Mesodermal cell (in vitro differentiated cells): ENCODE measurements around the gene CCDC81. TPM values are rescaled to one million over a fixed set of nuclear protein-coding genes. Genes with fewer than 3 reads are reported as not detected.
"Not testable (repeated sequence)": the region's sequence is repeated elsewhere in the genome, so short reads cannot be mapped to it uniquely, and the experiment has no call there.

Source experiments
- H3K27ac ChIP-seq: 2 replicates; pipeline ENCODE4 v1.7.0; 2013; ENCODE audit warnings: mild to moderate bottlenecking, low read depth, low read length, moderate library complexity; ENCODE audit not compliant: severe bottlenecking
- H3K36me3 ChIP-seq: 2 replicates; pipeline ENCODE4 v1.7.1; 2013; ENCODE audit warnings: mild to moderate bottlenecking, low read length, moderate library complexity; ENCODE audit not compliant: control insufficient read depth, insufficient read depth
- H3K4me1 ChIP-seq: one replicate; pipeline ENCODE4 v1.7.1; 2013; ENCODE audit warnings: mild to moderate bottlenecking, low read length; ENCODE audit not compliant: insufficient read depth, control insufficient read depth, poor library complexity, severe bottlenecking
- H3K4me3 ChIP-seq: 2 replicates; pipeline ENCODE4 v1.7.0; 2013; ENCODE audit warnings: low read length, control low read depth, mild to moderate bottlenecking; ENCODE audit not compliant: insufficient read depth, poor library complexity, severe bottlenecking; ENCODE audit errors: extremely low read depth
- H3K9me3 ChIP-seq: 2 replicates; pipeline ENCODE4 v1.7.1; 2013; ENCODE audit warnings: mild to moderate bottlenecking, low read length, moderate library complexity; ENCODE audit not compliant: control insufficient read depth
- WGBS, 2 experiments: methylation state at CpG; one replicate each; pipeline ENCODE4 v1.1.5; 2013; ENCODE audit warnings: missing lambda C conversion rate in 2 of 2; ENCODE audit not compliant: insufficient coverage in 2 of 2; 5-methylcytosine and 5-hydroxymethylcytosine counted together
- polyA plus RNA-seq, 2 experiments: library from polyadenylated mRNA; stranded (reverse); fragments of 50-300 nt; gene quantifications; one replicate each; pipeline ENCODE4 v1.2.3, GENCODE V29; 2013

The CCDC81 gene
- polyA plus RNA-seq (2013, experiment 1 of 2), result 2.9 TPM
- 1.6 TPM for polyA plus RNA-seq (2013, experiment 2 of 2)

- H3K36me3 ChIP-seq, result no peaks in the 10 kb centered on the region
- WGBS, 2 experiments, result 37 to 38% methylated on average over 23 to 25 of the region's 25 CpGs
- no peak within 1 kb of the TSS for H3K4me3 ChIP-seq
- H3K4me1 ChIP-seq, result no peaks in the 10 kb centered on the region
- H3K9me3 ChIP-seq, result peaks cover 6% of the 10 kb centered on the region
- no peak within 1 kb of the TSS for H3K27ac ChIP-seq
Observed at GRCh38 chr11:86374586-86374985, at the start of gene CCDC81. TSS of gene CCDC81 (plus strand) at chr11:86374887. CDS start at chr11:86375164, 277 bp downstream.

DNA sequence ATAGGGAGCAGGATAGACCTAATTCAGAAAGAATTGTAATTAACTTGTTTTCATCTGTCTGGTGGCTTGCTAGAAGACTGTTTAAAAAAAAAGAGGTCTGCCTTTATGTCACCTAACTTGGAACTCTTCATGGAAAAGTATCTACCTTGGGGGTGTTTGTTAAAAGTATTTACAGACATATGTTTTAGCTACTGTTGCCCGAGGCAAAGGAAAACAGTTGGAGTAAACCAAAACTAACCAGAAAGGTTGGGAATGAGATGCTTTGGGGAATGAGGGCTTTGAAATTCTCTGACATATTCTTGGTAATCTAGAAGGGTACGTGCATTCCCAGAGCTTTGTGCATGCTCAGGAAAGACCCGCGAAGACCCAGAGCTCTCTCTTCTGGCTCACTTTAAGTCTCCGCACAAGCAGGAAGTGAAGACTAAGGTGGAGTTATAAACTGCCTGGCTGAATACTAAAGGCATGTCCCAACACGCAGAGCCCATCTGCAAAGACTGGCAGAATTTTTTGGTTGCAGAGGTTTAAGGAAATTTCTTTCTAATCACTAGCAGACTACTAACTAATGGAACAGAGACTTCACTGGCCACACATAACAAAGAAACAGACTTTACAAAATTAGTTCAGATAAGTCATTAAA, 39.4 kb upstream of the CCDC81 start:
- Histone ChIP-seq H3K36me3 (peaks cover 49% of the 10 kb centered on the region), H3K9me3 (peaks cover 13% of the 10 kb centered on the region), H3K27ac (no peak overlapping the region), H3K4me3 (no peak overlapping the region), H3K4me1 (peaks cover 6% of the 10 kb centered on the region)
- WGBS, 2 experiments, result 100% methylated on average over 1 to 5 of the region's 6 CpGs

DNA sequence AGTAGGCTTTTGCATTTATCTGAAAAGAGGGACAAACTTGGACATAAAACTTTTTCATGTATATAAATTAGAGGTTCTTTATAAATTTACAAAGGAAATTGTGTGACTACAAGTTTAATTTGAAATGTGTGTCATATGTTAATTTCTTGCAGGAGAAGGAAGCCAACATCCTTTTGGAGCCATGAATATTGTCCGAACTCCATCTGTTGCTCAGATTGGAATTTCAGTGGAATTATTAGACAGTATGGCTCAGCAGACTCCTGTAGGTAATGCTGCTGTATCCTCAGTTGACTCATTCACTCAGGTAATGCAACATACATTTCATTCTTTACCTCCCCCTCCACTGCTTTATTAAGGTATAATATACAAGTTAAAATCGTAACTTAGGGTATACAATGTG, 37.5 kb upstream of the CCDC81 start:
- Histone ChIP-seq H3K36me3 (peaks cover 49% of the 10 kb centered on the region), H3K27ac (no peak overlapping the region), H3K4me1 (peaks cover 6% of the 10 kb centered on the region), H3K9me3 (peaks cover 13% of the 10 kb centered on the region), H3K4me3 (no peak overlapping the region)
- WGBS, 2 experiments, result 100% methylated on average over 1 of the region's 2 CpGs; no CpG with 5 or more reads in 1 of the 2 experiments

- no peak overlapping the region for H3K4me3 ChIP-seq
- 100% methylated on average over 3 of the region's 3 CpGs; no CpG with 5 or more reads in 1 of the 2 experiments for WGBS, 2 experiments
- H3K36me3 ChIP-seq, result peaks cover 22% of the 10 kb centered on the region
- no peak overlapping the region for H3K27ac ChIP-seq
- peaks cover 1% of the 10 kb centered on the region for H3K9me3 ChIP-seq
- H3K4me1 ChIP-seq, result no peaks in the 10 kb centered on the region
Observed at GRCh38 chr11:86341382-86341781, 33.3 kb upstream of the CCDC81 start.

- H3K4me1 ChIP-seq, result no peaks in the 10 kb centered on the region
- H3K9me3 ChIP-seq, result no peaks in the 10 kb centered on the region
- no peak overlapping the region for H3K27ac ChIP-seq
- no peaks in the 10 kb centered on the region for H3K36me3 ChIP-seq
- H3K4me3 ChIP-seq, result no peak overlapping the region
- 94 to 100% methylated on average over 1 to 3 of the region's 3 CpGs for WGBS, 2 experiments
Observed at GRCh38 chr11:86346513-86346912, 28.2 kb upstream of the CCDC81 start.

- 80 to 88% methylated on average over 3 to 4 of the region's 4 CpGs for WGBS, 2 experiments
- Histone ChIP-seq H3K4me1 (peaks cover 10% of the 10 kb centered on the region), H3K27ac (no peak overlapping the region), H3K4me3 (no peak overlapping the region), H3K36me3 (no peaks in the 10 kb centered on the region), H3K9me3 (no peaks in the 10 kb centered on the region)
Observed at GRCh38 chr11:86355256-86355655, 19.4 kb upstream of the CCDC81 start.

GRCh38 chr11:86357412-86357811, 17.3 kb upstream of the CCDC81 start:
- not testable (repeated sequence) for H3K4me3 ChIP-seq, H3K36me3 ChIP-seq, H3K27ac ChIP-seq, H3K9me3 ChIP-seq
- whole genome bisulfite sequencing, 2 experiments, result 37% methylated on average over 2 of the region's 4 CpGs; no CpG with 5 or more reads in 1 of the 2 experiments
- peaks cover 16% of the 10 kb centered on the region for H3K4me1 ChIP-seq

DNA sequence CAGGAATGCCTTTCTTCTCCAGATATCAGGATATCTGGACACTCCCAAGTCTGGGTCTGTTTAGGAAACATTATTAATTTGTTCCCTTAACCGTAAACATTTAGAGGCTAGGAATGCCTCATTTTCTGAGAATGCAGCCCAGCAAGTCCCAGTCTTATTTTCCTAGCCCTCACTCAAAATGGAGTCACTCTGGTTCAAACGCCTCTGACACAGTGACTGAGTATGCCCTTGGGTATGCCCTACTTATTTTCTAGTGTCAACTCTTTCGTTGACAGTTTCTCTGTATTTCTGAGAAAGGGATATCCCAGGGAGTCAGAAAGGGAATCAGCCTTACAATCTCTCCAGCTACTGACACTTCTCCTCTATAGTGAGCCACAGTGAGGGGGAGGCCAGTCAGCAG, 16.0 kb upstream of the CCDC81 start:
- no peak overlapping the region for H3K4me3 ChIP-seq
- 71 to 100% methylated on average over 1 to 2 of the region's 3 CpGs for WGBS, 2 experiments
- H3K27ac ChIP-seq, result no peak overlapping the region
- H3K4me1 ChIP-seq, result peaks cover 16% of the 10 kb centered on the region
- H3K36me3 ChIP-seq, result no peaks in the 10 kb centered on the region
- H3K9me3 ChIP-seq, result no peaks in the 10 kb centered on the region

GRCh38 chr11:86360775-86361395, 13.8 kb upstream of the CCDC81 start:
- Histone ChIP-seq H3K9me3 (no peaks in the 10 kb centered on the region), H3K4me1 (peaks cover 16% of the 10 kb centered on the region), H3K4me3 (no peak overlapping the region), H3K27ac (no peak overlapping the region), H3K36me3 (no peaks in the 10 kb centered on the region)
- 29 to 44% methylated on average over 2 of the region's 2 CpGs for WGBS, 2 experiments

DNA sequence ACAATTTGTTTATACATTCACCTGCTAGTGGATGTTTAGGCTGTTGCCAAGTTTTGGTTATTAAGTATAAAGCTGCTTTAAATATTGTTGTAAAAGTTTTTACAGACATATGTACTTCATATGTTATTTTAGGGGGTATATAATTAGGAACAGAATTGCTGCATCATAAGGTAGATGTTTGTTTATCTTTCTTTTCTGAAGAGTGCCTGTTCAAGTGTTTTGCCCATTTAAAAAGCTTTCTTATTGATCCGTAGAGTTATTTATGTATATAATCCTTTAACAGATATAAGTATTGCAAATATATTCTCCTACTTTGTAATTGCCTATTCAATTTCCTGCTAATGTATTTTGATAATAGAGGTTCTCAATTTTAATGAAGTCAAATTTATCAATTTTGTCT, 11.3 kb upstream of the CCDC81 start:
- WGBS, 2 experiments, result no CpG with 5 or more reads among the region's 1 CpG
- H3K9me3 ChIP-seq, result no peaks in the 10 kb centered on the region
- H3K27ac ChIP-seq, result no peak overlapping the region
- peaks cover 16% of the 10 kb centered on the region for H3K4me1 ChIP-seq
- H3K36me3 ChIP-seq, result no peaks in the 10 kb centered on the region
- H3K4me3 ChIP-seq, result no peak overlapping the region

- no peak overlapping the region for H3K27ac ChIP-seq
- no peaks in the 10 kb centered on the region for H3K9me3 ChIP-seq
- H3K4me3 ChIP-seq, result no peak overlapping the region
- no peaks in the 10 kb centered on the region for H3K36me3 ChIP-seq
- peaks cover 3% of the 10 kb centered on the region for H3K4me1 ChIP-seq
- WGBS, 2 experiments, result 72% methylated on average over 2 of the region's 2 CpGs; no CpG with 5 or more reads in 1 of the 2 experiments
Observed at GRCh38 chr11:86365546-86365945, 9.1 kb upstream of the CCDC81 start.
